Coronary artery (tissue), 2 donors: Measurements from ENCODE around the gene UFL1.
"Not testable (repeated sequence)": the region's sequence is repeated elsewhere in the genome, so short reads cannot be mapped to it uniquely, and the experiment has no call there.

Experiments
- DNase-seq: peaks from one replicate; pipeline ENCODE4 v3.0.0-alpha.2; 2017; ENCODE audit warnings: low spot score
- H3K27ac ChIP-seq, 2 donors: fragments of 200-600 bp; sonication (generic); one replicate each; pipeline ENCODE4 v1.5.1; 2016 to 2019
- H3K4me3 ChIP-seq: fragments of 200-600 bp; sonication (generic); 2 replicates; pipeline ENCODE4 v1.5.1; 2016; ENCODE audit warnings: mild to moderate bottlenecking, moderate library complexity
- CTCF ChIP-seq: fragments of 200-600 bp; sonication (generic); IDR thresholded peaks from one replicate; pipeline ENCODE4 v1.5.1; 2019; ENCODE audit warnings: antibody characterized with exemption

Gene UFL1

GRCh38 chr6:96521644-96522464 lies at the start of gene UFL1:
TSS of gene UFL1 (plus strand) at chr6:96521806. CDS start at chr6:96521874, 68 bp downstream.
- peak within 1 kb of the TSS; percentile 95 to 97 for H3K27ac ChIP-seq
- H3K4me3 ChIP-seq = peak within 1 kb of the TSS; percentile 88
- DNase-seq = peak; percentile 97
- TF ChIP-seq CTCF = no peak

DNA sequence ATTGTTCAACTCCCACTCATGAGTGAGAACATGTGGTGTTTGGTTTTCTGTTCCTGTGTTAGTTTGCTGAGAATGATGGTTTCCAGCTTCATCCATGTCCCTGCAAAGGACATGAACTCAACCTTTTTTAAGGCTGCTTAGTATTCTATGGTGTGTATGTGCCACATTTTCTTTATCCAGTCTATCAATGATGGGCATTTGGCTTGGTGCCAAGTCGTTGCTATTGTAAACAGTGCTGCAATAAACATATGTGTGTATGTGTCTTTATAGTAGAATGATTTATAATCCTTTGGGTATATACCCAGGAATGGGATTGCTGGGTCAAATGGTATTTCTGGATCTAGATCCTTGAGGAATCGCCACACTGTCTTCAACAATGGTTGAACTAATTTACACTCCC lies 49.3 kb upstream of the UFL1 start:
- not testable (repeated sequence) for DNase-seq, H3K4me3 ChIP-seq, H3K27ac ChIP-seq

GRCh38 chr6:96478695-96479094 lies 42.9 kb upstream of the UFL1 start:
- no peak for DNase-seq
- no peak overlapping the region for H3K27ac ChIP-seq
- no peak overlapping the region for H3K4me3 ChIP-seq
- no peak for TF ChIP-seq CTCF

GRCh38 chr6:96491926-96492325 lies 29.7 kb upstream of the UFL1 start:
- Histone ChIP-seq H3K27ac (no peak overlapping the region), H3K4me3 (no peak overlapping the region)
- DNase-seq = no peak
- no peak for TF ChIP-seq CTCF

DNA sequence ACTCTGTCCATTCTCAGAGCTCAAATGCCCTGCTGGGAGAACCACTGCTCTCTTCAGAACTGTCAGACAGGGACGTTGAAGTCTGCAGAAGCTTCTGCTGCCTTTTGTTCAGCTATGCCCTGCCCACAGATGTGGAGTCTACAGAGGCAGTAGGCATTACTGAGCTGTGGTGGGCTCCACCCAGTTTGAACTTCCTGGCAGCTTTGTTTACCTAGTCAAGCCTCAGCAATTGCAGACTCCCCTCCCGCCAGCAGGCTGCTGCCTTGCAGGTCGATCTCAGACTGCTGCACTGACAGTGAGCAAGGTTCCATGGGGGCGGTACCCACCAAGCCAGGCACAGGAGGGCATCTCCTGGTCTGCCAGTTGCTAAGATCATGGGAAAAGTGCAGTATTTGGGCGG lies 21.8 kb upstream of the UFL1 start:
- no peak for TF ChIP-seq CTCF

GRCh38 chr6:96502915-96503314 lies 18.7 kb upstream of the UFL1 start:
- no peak for DNase-seq
- TF ChIP-seq CTCF = no peak
- Histone ChIP-seq H3K4me3 (no peak overlapping the region), H3K27ac (no peak overlapping the region)

More for the DNA sequence above, 21.8 kb upstream of the UFL1 start:
- Histone ChIP-seq H3K4me3 (no peak overlapping the region), H3K27ac (no peak overlapping the region)
- DNase-seq = no peak

GRCh38 chr6:96505363-96505762 lies 16.2 kb upstream of the UFL1 start:
- H3K27ac ChIP-seq = no peak overlapping the region
- TF ChIP-seq CTCF = no peak
- DNase-seq = no peak
- no peak overlapping the region for H3K4me3 ChIP-seq
